GM12878 (cell line): ENCODE data around the gene DCDC2. TPM values are rescaled to one million over a fixed set of nuclear protein-coding genes. Genes with fewer than 3 reads are reported as not detected.

ENCODE experiments used
- ATAC-seq: fragments of 200-7000 bp; cut with Tn5 transposase; 3 replicates; pipeline ENCODE4 v1.9.1; 2020; ENCODE audit warnings: mild to moderate bottlenecking, moderate library complexity
- BruUV-seq: library from RNA; stranded (reverse); fragments of 400-500 nt; replicated peaks from 2 replicates; lab custom pipeline; 2021; lab: Mats Ljungman, UMichigan
- CTCF ChIA-PET: fragments of 300-600 bp; sonication (Branson Sonifier 250); formaldehyde crosslinking; extraction: SDS; loops from one replicate; lab custom pipeline; 2021; ENCODE audit warnings: inconsistent platforms; lab: Yijun Ruan, JAX
- POLR2A ChIA-PET: fragments of 350-600 bp; formaldehyde crosslinking; extraction: SDS; loops from one replicate; lab custom pipeline; 2021; ENCODE audit warnings: inconsistent platforms; lab: Charles Lee
- RAD21 ChIA-PET: fragments of 300-600 bp; sonication (Branson Sonifier 250); formaldehyde crosslinking; loops from one replicate; lab custom pipeline; 2023; ENCODE audit warnings: antibody characterized with exemption; ENCODE audit not compliant: unreplicated experiment; lab: Charles Lee
- SMC1A ChIA-PET: fragments of 300-600 bp; sonication (Branson Sonifier 250); formaldehyde crosslinking; loops from one replicate; lab custom pipeline; 2023; ENCODE audit not compliant: unreplicated experiment, uncharacterized antibody; lab: Charles Lee
- DNase-seq: peaks from one replicate; pipeline ENCODE4 v3.0.0-alpha.2; 2011; ENCODE audit warnings: low read depth, low spot score
- FAIRE-seq: peaks from 3 replicates; lab custom pipeline; 2011; peaks lifted over from hg19 to GRCh38; lab: Jason Lieb, UNC
- H2AFZ ChIP-seq: 2 replicates; pipeline ENCODE4 v1.6.0; 2011; ENCODE audit warnings: low read depth, low read length, control low read depth; ENCODE audit not compliant: control insufficient read depth
- H3K27ac ChIP-seq: 2 replicates; pipeline ENCODE4 v1.5.1; 2011; ENCODE audit warnings: control low read depth; ENCODE audit not compliant: control insufficient read depth, insufficient read depth
- H3K27me3 ChIP-seq, 2 experiments: replicated peaks in 1 of 2; 2 replicates each; pipeline versions ENCODE4 v1.6.0 to v1.6.1; 2011; ENCODE audit warnings: low read length in 1 of 2; ENCODE audit not compliant: control insufficient read depth in 2 of 2, insufficient read depth in 2 of 2
- H3K36me3 ChIP-seq, 2 experiments: 2 replicates each; pipeline ENCODE4 v1.5.1; 2011; ENCODE audit warnings: low read length in 1 of 2; ENCODE audit not compliant: control insufficient read depth in 2 of 2, insufficient read depth in 2 of 2
- H3K4me1 ChIP-seq: 2 replicates; pipeline ENCODE4 v1.6.1; 2011; ENCODE audit warnings: mild to moderate bottlenecking, low read length, moderate library complexity, mixed read lengths; ENCODE audit not compliant: control insufficient read depth, insufficient read depth
- H3K4me2 ChIP-seq: 2 replicates; pipeline ENCODE4 v1.6.0; 2011; ENCODE audit warnings: control low read depth; ENCODE audit not compliant: control insufficient read depth, insufficient read depth
- H3K4me3 ChIP-seq: fragments of 200-600 bp; sonication (generic); 2 replicates; pipeline ENCODE4 v1.5.1; 2016
- H3K79me2 ChIP-seq: 2 replicates; pipeline ENCODE4 v1.6.0; 2011; ENCODE audit warnings: low read length; ENCODE audit not compliant: control insufficient read depth, insufficient read depth
- H3K9ac ChIP-seq: 2 replicates; pipeline ENCODE4 v1.8.0; 2011; ENCODE audit warnings: low read length, control low read depth, mixed read lengths; ENCODE audit not compliant: control insufficient read depth, insufficient read depth
- H3K9me3 ChIP-seq: replicated peaks from 3 replicates; pipeline ENCODE4 v1.5.1; 2011; ENCODE audit warnings: mild to moderate bottlenecking, low read length; ENCODE audit not compliant: control insufficient read depth, insufficient read depth
- H4K20me1 ChIP-seq: 2 replicates; pipeline ENCODE4 v1.6.0; 2011; ENCODE audit not compliant: control insufficient read depth, insufficient read depth
- ASH2L ChIP-seq: fragments of 300-600, 200-600 bp; sonication (generic); IDR thresholded peaks from 2 replicates; pipeline ENCODE4 v1.6.1; 2017; ENCODE audit warnings: low read depth, mild to moderate bottlenecking, borderline replicate concordance
- KAT2A ChIP-seq: conservative IDR thresholded peaks from 2 replicates; pipeline ENCODE4 v1.6.1; 2011; ENCODE audit warnings: low read depth, low read length; ENCODE audit not compliant: control insufficient read depth
- MEF2A ChIP-seq: IDR thresholded peaks from 2 replicates; pipeline ENCODE4 v1.6.1; 2011; ENCODE audit warnings: low read depth, mild to moderate bottlenecking, low read length, moderate library complexity; ENCODE audit not compliant: insufficient read depth
- NFIC ChIP-seq: IDR thresholded peaks from 2 replicates; pipeline ENCODE4 v1.6.1; 2012; ENCODE audit warnings: low read depth, mild to moderate bottlenecking, inconsistent platforms, low read length, moderate library complexity
- RB1 ChIP-seq: fragments of 450-650 bp; formaldehyde crosslinking; IDR thresholded peaks from 2 replicates; pipeline ENCODE4 v1.6.1; 2017; ENCODE audit warnings: mild to moderate bottlenecking, borderline replicate concordance
- RBBP5 ChIP-seq: fragments of 200-600 bp; sonication (generic); conservative IDR thresholded peaks from 2 replicates; pipeline ENCODE4 v1.6.1; 2016
- RUNX3 ChIP-seq: IDR thresholded peaks from 2 replicates; pipeline ENCODE4 v1.6.1; 2012; ENCODE audit warnings: low read length, inconsistent platforms
- SIN3A ChIP-seq: IDR thresholded peaks from 2 replicates; pipeline ENCODE4 v1.6.1; 2012; ENCODE audit warnings: low read depth, low read length, improper control_type of control experiment
- SUPT20H ChIP-seq: IDR thresholded peaks from 2 replicates; pipeline ENCODE4 v1.6.1; 2011; ENCODE audit warnings: low read depth, mild to moderate bottlenecking, low read length, moderate library complexity, borderline replicate concordance; ENCODE audit not compliant: control insufficient read depth
- WGBS: methylation state at CpG from one replicate; pipeline ENCODE4 v1.1.6; 2016; ENCODE audit warnings: low lambda C conversion rate; ENCODE audit not compliant: insufficient replicate concordance, insufficient coverage; ENCODE audit errors: missing lambda C conversion rate; 5-methylcytosine and 5-hydroxymethylcytosine counted together
- in situ Hi-C: fragments of 300-500 bp; cut with MboI; formaldehyde crosslinking; loops from 9 replicates; pipeline ENCODE4 v1.14.3; 2018; ENCODE audit warnings: mixed read lengths
- intact Hi-C: fragments of 100-400 bp; cut with micrococcal nuclease; formaldehyde crosslinking; loops from one replicate; pipeline ENCODE4 v1.14.2; 2022; ENCODE audit not compliant: unreplicated experiment
- polyA plus RNA-seq, 11 experiments: library from polyadenylated mRNA; depleted of rRNA in 4 of 11; unstranded in 6 of 11; stranded (reverse) in 5 of 11; fragments of >200 nt; fragmentation: Nextera tagmentation in 4 of 11; fragmentation: Illumina TruSeq in 1 of 11; extraction: Ambion mirVana in 4 of 11; extraction: Trizol in 1 of 11; gene quantifications; 1 replicate in 1 of 11; 2 replicates in 10 of 11; pipeline versions ENCODE4 v1.2.1 to v1.2.3, GENCODE V29; 2011 to 2016; ENCODE audit warnings: inconsistent platforms in 2 of 11, missing spikeins in 2 of 11, low read depth in 1 of 11
- total RNA-seq, 4 experiments: library from RNA; depleted of rRNA in 3 of 4; stranded (reverse); fragments of >200 nt in 3 of 4; fragmentation: Illumina TruSeq in 1 of 4; extraction: Trizol in 1 of 4; gene quantifications; 2 replicates each; pipeline versions ENCODE4 v1.2.1 to v1.2.3, GENCODE V29; 2013 to 2021
- TF ChIP-seq, protein P1 (sequence below): fragments of 450-650 bp; formaldehyde crosslinking; IDR thresholded peaks from 2 replicates; pipeline ENCODE4 v1.4.0; 2020; ENCODE audit warnings: mild to moderate bottlenecking, moderate library complexity
- TF ChIP-seq, protein P2 (sequence below): fragments of 450-650 bp; conservative IDR thresholded peaks from 2 replicates; pipeline ENCODE4 v1.6.1; 2017; ENCODE audit warnings: mild to moderate bottlenecking, moderate library complexity

The DCDC2 gene
- total and polyA plus RNA-seq, 10 of the 15 experiments (the other 5 are each of a cell fraction or from before 2014, with no cell fraction given) = under 0.01 to 0.03 TPM; not detected in 8

- H4K20me1 ChIP-seq = no peaks in the 10 kb centered on the region
- FAIRE-seq (no peak), DNase-seq (no peak), ATAC-seq (no peak)
- H3K27ac ChIP-seq = no peak overlapping the region
- 74% methylated on average over 1 of the region's 1 CpG for WGBS
- no peaks in the 10 kb centered on the region for H3K79me2 ChIP-seq
- RAD21 ChIA-PET = no interaction called here
- CTCF ChIA-PET = no interaction called here
- no peaks in the 10 kb centered on the region for H3K4me1 ChIP-seq
- SMC1A ChIA-PET = no interaction called here
- POLR2A ChIA-PET = no interaction called here
- H3K4me2 ChIP-seq = no peak overlapping the region
- no peak overlapping the region for H3K4me3 ChIP-seq
- intact Hi-C loops (no loop called here), in situ Hi-C loops (no loop called here)
- no peaks in the 10 kb centered on the region for H3K27me3 ChIP-seq
- no TSS peak for BruUV-seq
- no peaks in the 10 kb centered on the region for H3K36me3 ChIP-seq
- H3K9me3 ChIP-seq = peaks cover 2% of the 10 kb centered on the region; the same call in 1 of the 3 replicates
- H3K9ac ChIP-seq = no peak overlapping the region
- TF ChIP-seq SUPT20H = no peak
- TF ChIP-seq RUNX3 = no peak
- no peak overlapping the region for H2AFZ ChIP-seq
These were observed 50.0 kb downstream of the DCDC2 start for GRCh38 chr6:24307881-24308280.

DNA sequence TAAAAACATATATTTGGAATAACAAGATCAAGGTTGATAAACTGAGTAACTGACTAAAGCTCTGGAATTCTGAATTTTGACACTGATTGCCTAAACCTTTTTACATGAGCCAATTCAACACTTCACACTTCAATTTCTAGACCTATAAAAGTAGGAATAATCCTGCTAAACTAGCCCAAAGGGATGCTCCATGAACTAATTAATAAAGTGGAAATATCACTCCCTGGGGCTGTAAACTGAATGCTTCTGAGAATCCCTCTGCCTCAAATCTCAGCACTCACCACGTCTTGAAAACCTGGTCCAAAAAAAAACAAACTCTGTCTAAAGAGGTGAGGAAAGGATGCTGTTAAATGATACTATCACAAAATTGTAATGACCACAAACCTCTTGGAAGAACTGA, 50.9 kb downstream of the DCDC2 start:
- ChIA-PET POLR2A (no interaction called here), RAD21 (no interaction called here), CTCF (interaction anchor here (1.5 kb wide), 1 partner anchor 24 kb away, joined by 5 read pairs; no protein-coding TSS in a partner anchor), SMC1A (interaction anchor here (1.0 kb wide), 1 partner anchor 13 kb away, joined by 3 read pairs; no protein-coding TSS in a partner anchor)
- Histone ChIP-seq H3K4me3 (no peak overlapping the region), H3K4me2 (no peak overlapping the region), H4K20me1 (no peaks in the 10 kb centered on the region), H3K4me1 (no peaks in the 10 kb centered on the region), H3K27me3 (no peaks in the 10 kb centered on the region), H2AFZ (no peak overlapping the region), H3K9ac (no peak overlapping the region), H3K36me3 (no peaks in the 10 kb centered on the region), H3K79me2 (no peaks in the 10 kb centered on the region), H3K9me3 (peaks cover 2% of the 10 kb centered on the region; the same call in 1 of the 3 replicates), H3K27ac (no peak overlapping the region)
- 0% methylated on average over 1 of the region's 1 CpG for WGBS
- ATAC-seq = no peak
- no TSS peak for BruUV-seq
- DNase-seq = no peak
- FAIRE-seq = no peak
- intact Hi-C loops = no loop called here
- in situ Hi-C loops = no loop called here
- TF ChIP-seq KAT2A = no peak
- no peak for TF ChIP-seq RUNX3
- TF ChIP-seq RBBP5 = no peak
- TF ChIP-seq RB1 = no peak
- TF ChIP-seq SIN3A = no peak
- TF ChIP-seq MEF2A = no peak
- TF ChIP-seq, protein P1, sequence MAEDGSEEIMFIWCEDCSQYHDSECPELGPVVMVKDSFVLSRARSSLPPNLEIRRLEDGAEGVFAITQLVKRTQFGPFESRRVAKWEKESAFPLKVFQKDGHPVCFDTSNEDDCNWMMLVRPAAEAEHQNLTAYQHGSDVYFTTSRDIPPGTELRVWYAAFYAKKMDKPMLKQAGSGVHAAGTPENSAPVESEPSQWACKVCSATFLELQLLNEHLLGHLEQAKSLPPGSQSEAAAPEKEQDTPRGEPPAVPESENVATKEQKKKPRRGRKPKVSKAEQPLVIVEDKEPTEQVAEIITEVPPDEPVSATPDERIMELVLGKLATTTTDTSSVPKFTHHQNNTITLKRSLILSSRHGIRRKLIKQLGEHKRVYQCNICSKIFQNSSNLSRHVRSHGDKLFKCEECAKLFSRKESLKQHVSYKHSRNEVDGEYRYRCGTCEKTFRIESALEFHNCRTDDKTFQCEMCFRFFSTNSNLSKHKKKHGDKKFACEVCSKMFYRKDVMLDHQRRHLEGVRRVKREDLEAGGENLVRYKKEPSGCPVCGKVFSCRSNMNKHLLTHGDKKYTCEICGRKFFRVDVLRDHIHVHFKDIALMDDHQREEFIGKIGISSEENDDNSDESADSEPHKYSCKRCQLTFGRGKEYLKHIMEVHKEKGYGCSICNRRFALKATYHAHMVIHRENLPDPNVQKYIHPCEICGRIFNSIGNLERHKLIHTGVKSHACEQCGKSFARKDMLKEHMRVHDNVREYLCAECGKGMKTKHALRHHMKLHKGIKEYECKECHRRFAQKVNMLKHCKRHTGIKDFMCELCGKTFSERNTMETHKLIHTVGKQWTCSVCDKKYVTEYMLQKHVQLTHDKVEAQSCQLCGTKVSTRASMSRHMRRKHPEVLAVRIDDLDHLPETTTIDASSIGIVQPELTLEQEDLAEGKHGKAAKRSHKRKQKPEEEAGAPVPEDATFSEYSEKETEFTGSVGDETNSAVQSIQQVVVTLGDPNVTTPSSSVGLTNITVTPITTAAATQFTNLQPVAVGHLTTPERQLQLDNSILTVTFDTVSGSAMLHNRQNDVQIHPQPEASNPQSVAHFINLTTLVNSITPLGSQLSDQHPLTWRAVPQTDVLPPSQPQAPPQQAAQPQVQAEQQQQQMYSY (CRISPR knock-in tag) = no peak
- no peak for TF ChIP-seq ASH2L
- no peak for TF ChIP-seq NFIC
- TF ChIP-seq, protein P2, sequence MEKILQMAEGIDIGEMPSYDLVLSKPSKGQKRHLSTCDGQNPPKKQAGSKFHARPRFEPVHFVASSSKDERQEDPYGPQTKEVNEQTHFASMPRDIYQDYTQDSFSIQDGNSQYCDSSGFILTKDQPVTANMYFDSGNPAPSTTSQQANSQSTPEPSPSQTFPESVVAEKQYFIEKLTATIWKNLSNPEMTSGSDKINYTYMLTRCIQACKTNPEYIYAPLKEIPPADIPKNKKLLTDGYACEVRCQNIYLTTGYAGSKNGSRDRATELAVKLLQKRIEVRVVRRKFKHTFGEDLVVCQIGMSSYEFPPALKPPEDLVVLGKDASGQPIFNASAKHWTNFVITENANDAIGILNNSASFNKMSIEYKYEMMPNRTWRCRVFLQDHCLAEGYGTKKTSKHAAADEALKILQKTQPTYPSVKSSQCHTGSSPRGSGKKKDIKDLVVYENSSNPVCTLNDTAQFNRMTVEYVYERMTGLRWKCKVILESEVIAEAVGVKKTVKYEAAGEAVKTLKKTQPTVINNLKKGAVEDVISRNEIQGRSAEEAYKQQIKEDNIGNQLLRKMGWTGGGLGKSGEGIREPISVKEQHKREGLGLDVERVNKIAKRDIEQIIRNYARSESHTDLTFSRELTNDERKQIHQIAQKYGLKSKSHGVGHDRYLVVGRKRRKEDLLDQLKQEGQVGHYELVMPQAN = no peak
